SK-N-SH (cell line): ENCODE results near the gene FCGBP. TPM values are rescaled to one million over a fixed set of nuclear protein-coding genes. Genes with fewer than 3 reads are reported as not detected.

Experiments used
- CTCF ChIA-PET: fragments of 300-600, 350-600 bp; formaldehyde crosslinking; extraction: SDS; loops from one replicate; lab custom pipeline; 2021; lab: Yijun Ruan, JAX
- POLR2A ChIA-PET: fragments of 350-600 bp; sonication (Branson Sonifier 250); formaldehyde crosslinking; extraction: SDS; loops from one replicate; lab custom pipeline; 2020; ENCODE audit warnings: antibody characterized with exemption, inconsistent platforms; lab: Yijun Ruan, JAX
- DNase-seq: peaks from one replicate; pipeline ENCODE4 v3.0.0; 2012
- H2AFZ ChIP-seq: fragments of 200-600 bp; sonication (generic); 2 replicates; pipeline ENCODE4 v1.8.1; 2016; ENCODE audit warnings: antibody characterized with exemption, mild to moderate bottlenecking, low read depth
- H3F3A ChIP-seq: fragments of 200-600 bp; sonication (generic); replicated peaks from 2 replicates; pipeline ENCODE3; 2016; ENCODE audit warnings: antibody characterized with exemption, mild to moderate bottlenecking; ENCODE audit not compliant: insufficient read depth
- H3K27ac ChIP-seq, 2 experiments: fragments of 200-500 bp in 1 of 2; fragments of 200-600 bp in 1 of 2; sonication (Bioruptor generic) in 1 of 2; sonication (generic), shearing (Covaris generic) in 1 of 2; 2 replicates each; pipeline versions ENCODE4 v1.5.1 to v1.6.1; 2014 to 2016; ENCODE audit warnings: low read depth in 2 of 2, inconsistent platforms in 1 of 2, low read length in 1 of 2, mild to moderate bottlenecking in 1 of 2, mixed read lengths in 1 of 2
- H3K27me3 ChIP-seq: fragments of 200-600 bp; sonication (generic), shearing (Covaris generic); 2 replicates; pipeline ENCODE4 v1.6.1; 2016; ENCODE audit warnings: mixed run types; ENCODE audit not compliant: insufficient read depth
- H3K36me3 ChIP-seq, 2 experiments: fragments of 200-500 bp in 1 of 2; fragments of 200-600 bp in 1 of 2; sonication (Bioruptor generic) in 1 of 2; sonication (generic) in 1 of 2; replicated peaks in 1 of 2; 2 replicates each; pipeline versions ENCODE3 to v1.5.1; 2014 to 2016; ENCODE audit warnings: low read length in 1 of 2, mild to moderate bottlenecking in 1 of 2; ENCODE audit not compliant: insufficient read depth in 2 of 2, control insufficient read depth in 1 of 2
- H3K4me1 ChIP-seq, 2 experiments: fragments of 200-500 bp in 1 of 2; fragments of 200-600 bp in 1 of 2; sonication (Bioruptor generic) in 1 of 2; sonication (generic), shearing (Covaris generic) in 1 of 2; 2 replicates each; pipeline versions ENCODE4 v1.5.1 to v1.6.1; 2014 to 2016; ENCODE audit warnings: low read depth in 1 of 2, low read length in 1 of 2, mixed run types in 1 of 2; ENCODE audit not compliant: insufficient read depth in 2 of 2, control insufficient read depth in 1 of 2
- H3K4me2 ChIP-seq: fragments of 200-600 bp; sonication (generic), shearing (Covaris generic); 2 replicates; pipeline ENCODE4 v1.6.1; 2017; ENCODE audit warnings: mixed run types
- H3K4me3 ChIP-seq, 2 experiments: fragments of 200-500 bp in 1 of 2; fragments of 200-600 bp in 1 of 2; sonication (Bioruptor generic) in 1 of 2; sonication (generic), shearing (Covaris generic) in 1 of 2; 2 replicates each; pipeline versions ENCODE4 v1.5.1 to v1.8.1; 2014 to 2016; ENCODE audit warnings: low read depth in 2 of 2, inconsistent platforms in 1 of 2, low read length in 1 of 2, mild to moderate bottlenecking in 1 of 2, mixed read lengths in 1 of 2, moderate library complexity in 1 of 2
- H3K79me2 ChIP-seq: fragments of 200-600 bp; sonication (generic); 2 replicates; pipeline ENCODE4 v1.8.1; 2017; ENCODE audit warnings: mild to moderate bottlenecking; ENCODE audit not compliant: insufficient read depth
- H3K9ac ChIP-seq: fragments of 200-600 bp; sonication (generic); 2 replicates; pipeline ENCODE4 v1.6.1; 2017; ENCODE audit warnings: mixed run types
- H3K9me2 ChIP-seq: fragments of 200-600 bp; sonication (generic); 2 replicates; pipeline ENCODE4 v1.6.1; 2017; ENCODE audit warnings: mixed run types
- H3K9me3 ChIP-seq: fragments of 200-600 bp; sonication (generic); 2 replicates; pipeline ENCODE4 v1.6.1; 2017; ENCODE audit warnings: mixed run types, mild to moderate bottlenecking, moderate library complexity
- H4K20me1 ChIP-seq: fragments of 200-600 bp; sonication (generic); 2 replicates; pipeline ENCODE4 v1.6.1; 2017; ENCODE audit warnings: mild to moderate bottlenecking, mixed run types; ENCODE audit not compliant: insufficient read depth
- CHD2 ChIP-seq: fragments of 150-350 bp; IDR thresholded peaks from 2 replicates; pipeline ENCODE4 v1.6.1; 2018; ENCODE audit warnings: low read length; ENCODE audit not compliant: partially characterized antibody
- ELF1 ChIP-seq: IDR thresholded peaks from 2 replicates; pipeline ENCODE4 v1.4.0; 2012
- EZH2phosphoT487 ChIP-seq: fragments of 200-600 bp; sonication (generic); IDR thresholded peaks from 2 replicates; pipeline ENCODE4 v1.6.1; 2017; ENCODE audit warnings: low read depth, mixed run types, mild to moderate bottlenecking, antibody characterized with exemption, moderate library complexity, borderline replicate concordance
- FOXJ3 ChIP-seq: sonication (generic); formaldehyde crosslinking; IDR thresholded peaks from 2 replicates; pipeline ENCODE4 v1.5.1; 2020; ENCODE audit warnings: mild to moderate bottlenecking, missing genetic modification reagents
- FOXM1 ChIP-seq: IDR thresholded peaks from 2 replicates; pipeline ENCODE4 v1.4.0; 2012; ENCODE audit warnings: low read depth, mild to moderate bottlenecking
- GABPA ChIP-seq: IDR thresholded peaks from 2 replicates; pipeline ENCODE4 v1.4.0; 2012; ENCODE audit warnings: low read depth, mild to moderate bottlenecking
- IRF3 ChIP-seq: fragments of 150-350 bp; IDR thresholded peaks from 2 replicates; pipeline ENCODE4 v1.6.1; 2016; ENCODE audit warnings: mild to moderate bottlenecking, low read depth, low read length
- MAX ChIP-seq: IDR thresholded peaks from 2 replicates; pipeline ENCODE4 v1.4.0; 2012; ENCODE audit warnings: low read depth
- NFIC ChIP-seq: IDR thresholded peaks from 2 replicates; pipeline ENCODE4 v1.4.0; 2012; ENCODE audit warnings: borderline replicate concordance
- NRF1 ChIP-seq: IDR thresholded peaks from 2 replicates; pipeline ENCODE4 v1.6.1; 2012; ENCODE audit warnings: low read depth, mild to moderate bottlenecking, low read length
- PBX3 ChIP-seq: IDR thresholded peaks from 2 replicates; pipeline ENCODE4; 2012
- POLR2AphosphoS5 ChIP-seq: IDR thresholded peaks from 2 replicates; pipeline ENCODE4 v1.6.1; 2012; ENCODE audit warnings: low read depth, low read length
- REST ChIP-seq: IDR thresholded peaks from 2 replicates; pipeline ENCODE4 v1.6.1; 2012; ENCODE audit warnings: mild to moderate bottlenecking, low read depth, low read length, moderate library complexity
- SMC3 ChIP-seq: IDR thresholded peaks from 2 replicates; pipeline ENCODE4 v1.6.1; 2012; ENCODE audit warnings: low read depth, low read length, improper control_type of control experiment
- TEAD4 ChIP-seq: IDR thresholded peaks from 2 replicates; pipeline ENCODE4 v1.4.0; 2012; ENCODE audit warnings: mild to moderate bottlenecking, borderline replicate concordance; ENCODE audit not compliant: insufficient read depth
- USF1 ChIP-seq: IDR thresholded peaks from 2 replicates; pipeline ENCODE4 v1.4.0; 2012; ENCODE audit warnings: low read depth, borderline replicate concordance
- USF2 ChIP-seq: fragments of 150-350 bp; IDR thresholded peaks from 2 replicates; pipeline ENCODE4 v1.6.1; 2017; ENCODE audit warnings: antibody characterized with exemption, low read length, low read depth, borderline replicate concordance
- WGBS: methylation state at CpG from one replicate; pipeline ENCODE4 v1.1.6; 2017; ENCODE audit warnings: low lambda C conversion rate; 5-methylcytosine and 5-hydroxymethylcytosine counted together
- polyA plus RNA-seq, 3 experiments: library from polyadenylated mRNA; depleted of rRNA; stranded (reverse); fragments of >200 nt; gene quantifications; 2 replicates each; pipeline ENCODE4 v1.2.3, GENCODE V29; 2012

FCGBP gene
- polyA plus RNA-seq, 1 of the 3 experiments (the other 2 are of a cell fraction): 0.07 TPM

GRCh38 chr19:39927524-39928356 is 6.7 kb downstream of the FCGBP start:
- Histone ChIP-seq H3K4me1 (no peaks in the 10 kb centered on the region), H3K79me2 (no peaks in the 10 kb centered on the region), H4K20me1 (no peaks in the 10 kb centered on the region), H2AFZ (no peak overlapping the region), H3K27ac (no peak overlapping the region), H3K9ac (no peak overlapping the region), H3K9me3 (no peaks in the 10 kb centered on the region), H3K4me2 (no peak overlapping the region), H3K4me3 (no peak overlapping the region), H3K9me2 (no peaks in the 10 kb centered on the region), H3K36me3 (no peaks in the 10 kb centered on the region), H3F3A (no peaks in the 10 kb centered on the region), H3K27me3 (no peaks in the 10 kb centered on the region; the same call in 1 of the 2 replicates)
- WGBS: 69% methylated on average over 16 of the region's 23 CpGs
- TF ChIP-seq REST (no peak), FOXM1 (no peak), MAX (no peak), GABPA (no peak), USF2 (no peak), ELF1 (no peak), CHD2 (no peak), SMC3 (no peak), IRF3 (no peak)
- ChIA-PET POLR2A (no interaction called here), CTCF (no interaction called here)
- DNase-seq: no peak

DNA sequence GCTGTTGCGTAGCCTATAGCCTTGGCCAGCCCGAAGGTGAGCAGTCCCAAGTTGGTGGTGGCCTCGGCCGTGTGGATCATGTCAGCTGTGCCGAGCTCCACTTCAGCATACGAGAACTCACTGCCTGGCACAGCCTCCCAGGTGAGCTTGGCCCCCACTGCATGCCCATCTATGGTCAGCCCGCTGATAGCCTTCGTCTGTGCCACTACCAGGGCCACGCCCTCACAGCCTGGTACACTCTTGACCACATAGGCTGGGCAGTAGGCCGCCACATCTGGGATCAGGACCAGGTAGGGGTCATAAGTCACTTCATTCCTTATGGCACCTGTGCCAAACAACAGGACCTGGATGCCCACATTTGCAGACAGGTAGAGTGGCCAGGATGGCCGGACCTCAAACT is 7.4 kb downstream of the FCGBP start:
- Histone ChIP-seq H3K4me2 (no peak overlapping the region), H3K4me1 (no peaks in the 10 kb centered on the region), H3K9me2 (no peaks in the 10 kb centered on the region), H3K79me2 (no peaks in the 10 kb centered on the region), H3F3A (no peaks in the 10 kb centered on the region), H4K20me1 (no peaks in the 10 kb centered on the region), H3K27me3 (no peaks in the 10 kb centered on the region; the same call in 1 of the 2 replicates), H3K36me3 (no peaks in the 10 kb centered on the region), H3K27ac (no peak overlapping the region), H3K9me3 (no peaks in the 10 kb centered on the region), H3K4me3 (no peak overlapping the region), H3K9ac (no peak overlapping the region), H2AFZ (no peak overlapping the region)
- DNase-seq: no peak
- CTCF ChIA-PET: no interaction called here
- POLR2A ChIA-PET: no interaction called here
- 73% methylated on average over 3 of the region's 11 CpGs for WGBS
- no peak for TF ChIP-seq USF1
- TF ChIP-seq GABPA: no peak
- no peak for TF ChIP-seq NRF1
- TF ChIP-seq NFIC: no peak
- no peak for TF ChIP-seq FOXM1
- TF ChIP-seq PBX3: no peak
- no peak for TF ChIP-seq POLR2AphosphoS5
- TF ChIP-seq IRF3: no peak
- TF ChIP-seq FOXJ3 (CRISPR knock-in tag): no peak
- TF ChIP-seq TEAD4: no peak
- TF ChIP-seq EZH2phosphoT487: no peak
